Smooth muscle cell (in vitro differentiated cells): ENCODE measurements around the gene TRIO. TPM values are rescaled to one million over a fixed set of nuclear protein-coding genes. Genes with fewer than 3 reads are reported as not detected.

ENCODE experiments used
- DNase-seq: peaks from one replicate; lab custom pipeline; 2025; ENCODE audit not compliant: unreplicated experiment; lab: John Stamatoyannopoulos, UW
- H2AFZ ChIP-seq: fragments of 200-600 bp; sonication (generic); 2 replicates; pipeline ENCODE4 v1.6.0; 2016; ENCODE audit warnings: antibody characterized with exemption, low read depth, mild to moderate bottlenecking
- H3F3A ChIP-seq: fragments of 200-600 bp; sonication (generic); 2 replicates; pipeline ENCODE4 v1.6.0; 2017; ENCODE audit warnings: antibody characterized with exemption, low read depth
- H3K27ac ChIP-seq: fragments of 200-600 bp; sonication (generic); 2 replicates; pipeline ENCODE4 v1.5.1; 2016; ENCODE audit warnings: low read depth, mild to moderate bottlenecking
- H3K27me3 ChIP-seq: fragments of 200-600 bp; sonication (generic); 2 replicates; pipeline ENCODE4 v1.6.1; 2016; ENCODE audit warnings: low read depth, mild to moderate bottlenecking
- H3K36me3 ChIP-seq: fragments of 200-600 bp; sonication (generic); 2 replicates; pipeline ENCODE4 v1.5.1; 2016; ENCODE audit warnings: low read depth
- H3K4me1 ChIP-seq: fragments of 200-600 bp; sonication (generic); 2 replicates; pipeline ENCODE4 v1.5.1; 2016; ENCODE audit warnings: low read depth
- H3K4me2 ChIP-seq: fragments of 200-600 bp; sonication (generic); 2 replicates; pipeline ENCODE4 v1.6.0; 2016; ENCODE audit warnings: mild to moderate bottlenecking
- H3K4me3 ChIP-seq: fragments of 200-600 bp; sonication (generic); 2 replicates; pipeline ENCODE4 v1.5.1; 2016; ENCODE audit warnings: mild to moderate bottlenecking
- H3K79me2 ChIP-seq: fragments of 200-600 bp; sonication (generic); 2 replicates; pipeline ENCODE4 v1.6.0; 2016; ENCODE audit warnings: low read depth, mild to moderate bottlenecking
- H3K9ac ChIP-seq: fragments of 200-600 bp; sonication (generic); 2 replicates; pipeline ENCODE4 v1.6.0; 2016; ENCODE audit warnings: low read depth
- H3K9me3 ChIP-seq: fragments of 200-600 bp; sonication (generic); replicated peaks from 2 replicates; pipeline ENCODE4 v1.5.1; 2016; ENCODE audit warnings: low read depth
- H4K20me1 ChIP-seq: fragments of 200-600 bp; sonication (generic); 2 replicates; pipeline ENCODE4 v1.6.0; 2016; ENCODE audit warnings: low read depth
- WGBS: methylation state at CpG from one replicate; pipeline ENCODE4 v1.1.7; 2016; ENCODE audit warnings: low lambda C conversion rate; 5-methylcytosine and 5-hydroxymethylcytosine counted together
- polyA plus RNA-seq: library from polyadenylated mRNA; unstranded; fragments of >200 nt; fragmentation: Nextera tagmentation; extraction: Ambion mirVana; gene quantifications from 2 replicates; pipeline ENCODE4 v1.2.1, GENCODE V29; 2016
- total RNA-seq: library from RNA; depleted of rRNA; stranded (reverse); fragments of >200 nt; gene quantifications from 2 replicates; pipeline ENCODE4 v1.2.3, GENCODE V29; 2014
- TF ChIP-seq, protein P1 (sequence below): fragments of 200-600 bp; sonication (generic); IDR thresholded peaks from 2 replicates; pipeline ENCODE4 v1.5.1; 2017; ENCODE audit warnings: borderline replicate concordance, mild to moderate bottlenecking, antibody characterized with exemption; ENCODE audit not compliant: insufficient read depth, poor library complexity, severe bottlenecking

TRIO gene
- total and polyA plus RNA-seq, 2 experiments from 2014 or later: 10.2 to 118 TPM

DNA sequence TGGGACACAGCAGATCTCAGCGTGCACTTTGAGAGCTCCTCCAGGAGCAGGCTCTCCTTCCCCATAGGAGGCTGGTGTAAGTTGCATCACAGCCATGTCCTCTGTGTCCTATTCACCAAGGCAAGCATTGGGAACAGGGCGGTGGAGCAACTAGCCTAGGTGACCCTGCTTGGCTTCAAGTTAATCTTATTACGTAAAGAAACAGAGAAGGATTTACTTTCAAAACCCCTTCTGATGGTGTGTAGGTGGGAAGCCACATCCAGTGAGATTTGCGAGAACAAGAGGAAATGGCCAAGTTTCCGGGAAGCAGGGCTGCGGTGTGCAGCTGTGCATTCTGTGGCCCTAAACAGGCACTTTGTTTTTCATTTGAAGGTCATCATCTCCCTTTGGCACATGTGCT is 80.2 kb downstream of the TRIO start:
- TF ChIP-seq, protein P1, sequence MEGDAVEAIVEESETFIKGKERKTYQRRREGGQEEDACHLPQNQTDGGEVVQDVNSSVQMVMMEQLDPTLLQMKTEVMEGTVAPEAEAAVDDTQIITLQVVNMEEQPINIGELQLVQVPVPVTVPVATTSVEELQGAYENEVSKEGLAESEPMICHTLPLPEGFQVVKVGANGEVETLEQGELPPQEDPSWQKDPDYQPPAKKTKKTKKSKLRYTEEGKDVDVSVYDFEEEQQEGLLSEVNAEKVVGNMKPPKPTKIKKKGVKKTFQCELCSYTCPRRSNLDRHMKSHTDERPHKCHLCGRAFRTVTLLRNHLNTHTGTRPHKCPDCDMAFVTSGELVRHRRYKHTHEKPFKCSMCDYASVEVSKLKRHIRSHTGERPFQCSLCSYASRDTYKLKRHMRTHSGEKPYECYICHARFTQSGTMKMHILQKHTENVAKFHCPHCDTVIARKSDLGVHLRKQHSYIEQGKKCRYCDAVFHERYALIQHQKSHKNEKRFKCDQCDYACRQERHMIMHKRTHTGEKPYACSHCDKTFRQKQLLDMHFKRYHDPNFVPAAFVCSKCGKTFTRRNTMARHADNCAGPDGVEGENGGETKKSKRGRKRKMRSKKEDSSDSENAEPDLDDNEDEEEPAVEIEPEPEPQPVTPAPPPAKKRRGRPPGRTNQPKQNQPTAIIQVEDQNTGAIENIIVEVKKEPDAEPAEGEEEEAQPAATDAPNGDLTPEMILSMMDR: no peak
- no peaks in the 10 kb centered on the region for H3K9me3 ChIP-seq
- H3K4me2 ChIP-seq: no peak overlapping the region
- H3K4me1 ChIP-seq: peaks cover 16% of the 10 kb centered on the region
- H3K4me3 ChIP-seq: no peak overlapping the region
- H3F3A ChIP-seq: peaks cover 5% of the 10 kb centered on the region
- no peak overlapping the region for H3K27ac ChIP-seq
- H3K79me2 ChIP-seq: peaks cover 100% of the 10 kb centered on the region
- no peak overlapping the region for H3K9ac ChIP-seq
- H3K36me3 ChIP-seq: no peaks in the 10 kb centered on the region
- 80% methylated on average over 6 of the region's 6 CpGs for WGBS
- peaks cover 97% of the 10 kb centered on the region for H4K20me1 ChIP-seq
- no peaks in the 10 kb centered on the region for H3K27me3 ChIP-seq
- no peak overlapping the region for H2AFZ ChIP-seq
- DNase-seq: no peak

DNA sequence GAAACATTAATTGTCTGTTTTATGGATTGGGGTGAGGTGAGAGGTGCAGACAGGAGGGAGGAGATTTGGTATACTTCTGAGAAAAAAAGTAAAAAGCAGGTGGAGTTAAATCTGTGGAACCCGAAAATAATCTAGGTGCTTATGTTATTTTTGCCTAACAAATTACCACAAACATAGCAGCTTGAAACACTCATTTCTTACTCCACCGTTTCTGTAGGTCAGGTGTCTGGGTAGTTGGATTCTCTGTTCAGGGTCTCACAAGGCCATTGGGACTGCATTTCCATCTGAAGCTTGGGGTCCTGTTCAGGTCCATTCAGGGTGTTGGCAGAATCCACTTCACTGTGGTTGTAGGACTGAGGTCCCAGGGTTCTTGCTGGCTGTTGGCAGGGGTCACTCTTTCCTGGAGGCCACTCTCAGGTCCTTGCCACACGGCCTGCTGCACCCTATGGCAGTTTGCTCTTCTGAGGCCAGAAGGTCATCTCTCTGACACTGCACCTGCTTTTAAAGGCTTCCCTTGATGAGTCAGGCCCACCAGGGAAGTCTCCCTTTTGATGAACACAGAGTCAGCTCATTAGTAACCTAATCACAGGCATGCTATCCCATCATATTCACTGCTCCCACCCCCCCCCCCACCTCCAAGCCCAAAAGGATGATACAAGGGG is 82.2 kb downstream of the TRIO start:
- no peak overlapping the region for H3K27ac ChIP-seq
- no peaks in the 10 kb centered on the region for H3K36me3 ChIP-seq
- peaks cover 3% of the 10 kb centered on the region for H3K4me1 ChIP-seq
- H3K4me2 ChIP-seq: no peak overlapping the region
- TF ChIP-seq, protein P1: no peak
- H2AFZ ChIP-seq: no peak overlapping the region
- peaks cover 100% of the 10 kb centered on the region for H3K79me2 ChIP-seq
- peaks cover 5% of the 10 kb centered on the region for H3F3A ChIP-seq
- WGBS: 93% methylated on average over 3 of the region's 3 CpGs
- no peak overlapping the region for H3K4me3 ChIP-seq
- no peaks in the 10 kb centered on the region for H3K27me3 ChIP-seq
- DNase-seq: no peak
- H3K9ac ChIP-seq: no peak overlapping the region
- H3K9me3 ChIP-seq: no peaks in the 10 kb centered on the region
- H4K20me1 ChIP-seq: peaks cover 96% of the 10 kb centered on the region

DNA sequence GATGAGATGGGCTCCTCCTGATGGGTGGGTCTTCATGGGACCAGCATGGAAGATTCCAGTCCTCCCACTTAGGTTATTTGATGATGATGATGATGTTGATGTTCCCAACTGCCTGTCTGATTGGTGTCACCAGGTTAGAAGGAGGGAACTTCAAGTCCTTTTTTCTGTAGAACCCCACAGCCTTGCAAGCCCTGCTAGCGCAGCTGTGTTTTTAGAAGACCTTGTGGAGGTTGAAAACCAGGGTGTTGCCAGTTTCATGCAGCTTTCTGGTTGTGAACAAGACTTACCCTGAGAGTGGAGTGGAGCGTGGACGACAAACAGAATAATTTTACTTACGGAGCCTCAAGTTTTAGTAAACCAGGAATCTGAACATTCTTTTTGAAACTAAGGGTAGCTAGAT is 83.0 kb downstream of the TRIO start:
- Histone ChIP-seq H4K20me1 (peaks cover 96% of the 10 kb centered on the region), H3K36me3 (no peaks in the 10 kb centered on the region), H2AFZ (no peak overlapping the region), H3K27ac (no peak overlapping the region), H3K79me2 (peaks cover 100% of the 10 kb centered on the region), H3K4me1 (no peaks in the 10 kb centered on the region), H3K9ac (no peak overlapping the region), H3K27me3 (no peaks in the 10 kb centered on the region), H3K4me3 (no peak overlapping the region), H3K4me2 (no peak overlapping the region), H3K9me3 (no peaks in the 10 kb centered on the region), H3F3A (peaks cover 5% of the 10 kb centered on the region)
- no peak for DNase-seq
- WGBS: 97% methylated on average over 4 of the region's 4 CpGs
- TF ChIP-seq, protein P1: no peak

DNA sequence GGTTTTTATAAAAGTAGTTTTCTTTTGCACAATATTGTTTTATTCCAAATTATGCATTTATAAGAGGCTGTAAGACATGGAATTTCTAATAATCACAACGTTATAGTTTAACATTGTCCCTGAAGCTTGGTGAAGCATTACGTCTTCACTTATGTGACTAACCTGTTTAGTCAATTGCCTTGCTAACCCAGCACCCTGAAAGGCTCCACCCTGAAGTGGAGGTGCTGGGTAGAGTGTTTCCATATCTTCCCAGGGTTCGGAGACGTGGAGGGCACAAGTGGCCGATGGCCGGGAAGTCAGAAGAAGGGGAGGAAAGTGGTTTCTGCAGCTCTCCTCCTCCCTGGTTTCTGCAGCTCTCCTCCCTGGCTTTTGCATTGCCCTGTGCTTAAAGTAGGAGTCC is 83.4 kb downstream of the TRIO start:
- peaks cover 5% of the 10 kb centered on the region for H3F3A ChIP-seq
- WGBS: 91% methylated on average over 6 of the region's 6 CpGs

More for the DNA sequence above, 83.4 kb downstream of the TRIO start:
- H3K4me1 ChIP-seq: no peaks in the 10 kb centered on the region
- H4K20me1 ChIP-seq: peaks cover 96% of the 10 kb centered on the region
- H3K4me2 ChIP-seq: no peak overlapping the region
- TF ChIP-seq, protein P1: no peak
- DNase-seq: no peak
- H2AFZ ChIP-seq: no peak overlapping the region
- no peaks in the 10 kb centered on the region for H3K9me3 ChIP-seq
- H3K27ac ChIP-seq: no peak overlapping the region
- no peak overlapping the region for H3K4me3 ChIP-seq
- no peak overlapping the region for H3K9ac ChIP-seq
- H3K36me3 ChIP-seq: no peaks in the 10 kb centered on the region
- H3K27me3 ChIP-seq: no peaks in the 10 kb centered on the region
- H3K79me2 ChIP-seq: peaks cover 100% of the 10 kb centered on the region
